Measurements from ENCODE around the gene INHBA. TPM values are rescaled to one million over a fixed set of nuclear protein-coding genes. Genes with fewer than 3 reads are reported as not detected.

The INHBA gene
- total and polyA plus RNA-seq, 2 of the 4 experiments (the other 2 are of a cell fraction): 60.2 to 112 TPM

DNA sequence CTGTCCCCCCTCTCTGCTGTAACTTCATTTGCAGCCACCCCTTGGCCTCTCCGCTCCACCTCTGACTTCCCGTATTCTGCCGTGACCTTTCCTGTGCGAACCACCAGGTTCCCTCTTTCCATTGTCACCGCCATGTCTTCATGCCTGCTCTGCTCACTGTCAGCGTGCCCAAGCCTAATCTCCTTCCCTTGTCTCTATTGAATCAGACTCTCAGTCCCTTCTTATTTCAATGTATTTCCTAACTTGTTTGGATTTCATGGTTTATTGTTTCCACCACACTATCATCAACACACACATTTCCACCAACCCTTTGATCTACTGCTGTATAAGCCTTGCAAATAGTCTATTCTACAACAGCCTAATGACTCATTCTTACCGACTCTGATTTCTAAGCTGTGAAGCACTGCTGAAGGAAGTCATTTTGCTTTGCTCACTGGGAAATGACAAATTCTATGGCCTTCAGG is 30.0 kb upstream of the INHBA start:
- ChIA-PET POLR2A (ENCODE audit: unreplicated experiment) (no interaction called here), CTCF (interaction anchor here (0.6 to 1.3 kb wide), 5 partner anchors 15 to 1500 kb away, joined by 3 to 5 read pairs (median 4); no protein-coding TSS in a partner anchor)
- intact Hi-C loops (cut with micrococcal nuclease): loop anchor here (10.0 kb wide), 1 partner anchor 1498 kb away; no protein-coding TSS in a partner anchor
- peaks cover 7% of the 10 kb centered on the region for H3K9me1 ChIP-seq (ENCODE audit: insufficient read depth, low read length)
- in situ Hi-C loops (cut with MboI; ENCODE audit: low sequenced_read_pairs): no loop called here
- 93% methylated on average over 6 of the region's 7 CpGs; no CpG with 5 or more reads in 1 of the 2 experiments for WGBS, 2 experiments (ENCODE audit: extremely low coverage in 2 of 2, insufficient read length in 1 of 2)
- peak overlapping the region; percentile 50 for H2BK120ac ChIP-seq (ENCODE audit: low read depth, low read length)
- no peak overlapping the region for H3K27ac ChIP-seq (ENCODE audit: insufficient read depth, low read length)
- H3K4me1 ChIP-seq (ENCODE audit: control insufficient read depth, insufficient read depth, low read length): peaks cover 2% of the 10 kb centered on the region
- H3K4me2 ChIP-seq (ENCODE audit: low read depth, low read length): no peak overlapping the region
- TF ChIP-seq, protein P1, sequence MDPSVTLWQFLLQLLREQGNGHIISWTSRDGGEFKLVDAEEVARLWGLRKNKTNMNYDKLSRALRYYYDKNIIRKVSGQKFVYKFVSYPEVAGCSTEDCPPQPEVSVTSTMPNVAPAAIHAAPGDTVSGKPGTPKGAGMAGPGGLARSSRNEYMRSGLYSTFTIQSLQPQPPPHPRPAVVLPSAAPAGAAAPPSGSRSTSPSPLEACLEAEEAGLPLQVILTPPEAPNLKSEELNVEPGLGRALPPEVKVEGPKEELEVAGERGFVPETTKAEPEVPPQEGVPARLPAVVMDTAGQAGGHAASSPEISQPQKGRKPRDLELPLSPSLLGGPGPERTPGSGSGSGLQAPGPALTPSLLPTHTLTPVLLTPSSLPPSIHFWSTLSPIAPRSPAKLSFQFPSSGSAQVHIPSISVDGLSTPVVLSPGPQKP (IDR thresholded peaks at IDR 0.05; ENCODE audit: borderline replicate concordance, low read depth, low read length): no peak
- TF ChIP-seq, protein P2, sequence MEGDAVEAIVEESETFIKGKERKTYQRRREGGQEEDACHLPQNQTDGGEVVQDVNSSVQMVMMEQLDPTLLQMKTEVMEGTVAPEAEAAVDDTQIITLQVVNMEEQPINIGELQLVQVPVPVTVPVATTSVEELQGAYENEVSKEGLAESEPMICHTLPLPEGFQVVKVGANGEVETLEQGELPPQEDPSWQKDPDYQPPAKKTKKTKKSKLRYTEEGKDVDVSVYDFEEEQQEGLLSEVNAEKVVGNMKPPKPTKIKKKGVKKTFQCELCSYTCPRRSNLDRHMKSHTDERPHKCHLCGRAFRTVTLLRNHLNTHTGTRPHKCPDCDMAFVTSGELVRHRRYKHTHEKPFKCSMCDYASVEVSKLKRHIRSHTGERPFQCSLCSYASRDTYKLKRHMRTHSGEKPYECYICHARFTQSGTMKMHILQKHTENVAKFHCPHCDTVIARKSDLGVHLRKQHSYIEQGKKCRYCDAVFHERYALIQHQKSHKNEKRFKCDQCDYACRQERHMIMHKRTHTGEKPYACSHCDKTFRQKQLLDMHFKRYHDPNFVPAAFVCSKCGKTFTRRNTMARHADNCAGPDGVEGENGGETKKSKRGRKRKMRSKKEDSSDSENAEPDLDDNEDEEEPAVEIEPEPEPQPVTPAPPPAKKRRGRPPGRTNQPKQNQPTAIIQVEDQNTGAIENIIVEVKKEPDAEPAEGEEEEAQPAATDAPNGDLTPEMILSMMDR (conservative IDR thresholded peaks at IDR 0.05; ENCODE audit: low read depth, low read length): no peak
- TF ChIP-seq CEBPB (IDR thresholded peaks at IDR 0.05; ENCODE audit: low read depth, low read length) (no peak), CHD1 (IDR thresholded peaks at IDR 0.05; ENCODE audit: low read depth, low read length) (no peak), RFX5 (IDR thresholded peaks at IDR 0.05; ENCODE audit: low read depth, low read length) (no peak), RAD21 (IDR thresholded peaks at IDR 0.05; ENCODE audit: low read length) (no peak), POLR2A (IDR thresholded peaks at IDR 0.05; ENCODE audit: low read depth, low read length) (no peak), RCOR1 (IDR thresholded peaks at IDR 0.05; ENCODE audit: insufficient replicate concordance, low read length) (no peak), MAZ (IDR thresholded peaks at IDR 0.05; ENCODE audit: borderline replicate concordance, low read depth, low read length) (no peak), BHLHE40 (IDR thresholded peaks at IDR 0.05; ENCODE audit: low read depth, low read length) (no peak), FOS (IDR thresholded peaks at IDR 0.05; ENCODE audit: low read depth, low read length) (no peak), MXI1 (IDR thresholded peaks at IDR 0.05; ENCODE audit: borderline replicate concordance, low read depth, low read length) (no peak), MAFK (IDR thresholded peaks at IDR 0.05; ENCODE audit: low read depth, low read length) (no peak), NFE2L2 (IDR thresholded peaks at IDR 0.05; ENCODE audit: low read depth, low read length) (no peak), SMC3 (IDR thresholded peaks at IDR 0.05; ENCODE audit: low read depth, low read length) (no peak)
- TF ChIP-seq, protein P3, sequence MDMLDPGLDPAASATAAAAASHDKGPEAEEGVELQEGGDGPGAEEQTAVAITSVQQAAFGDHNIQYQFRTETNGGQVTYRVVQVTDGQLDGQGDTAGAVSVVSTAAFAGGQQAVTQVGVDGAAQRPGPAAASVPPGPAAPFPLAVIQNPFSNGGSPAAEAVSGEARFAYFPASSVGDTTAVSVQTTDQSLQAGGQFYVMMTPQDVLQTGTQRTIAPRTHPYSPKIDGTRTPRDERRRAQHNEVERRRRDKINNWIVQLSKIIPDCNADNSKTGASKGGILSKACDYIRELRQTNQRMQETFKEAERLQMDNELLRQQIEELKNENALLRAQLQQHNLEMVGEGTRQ (IDR thresholded peaks at IDR 0.05; ENCODE audit: low read depth, low read length): no peak
- H3K27me3 ChIP-seq (ENCODE audit: control insufficient read depth, insufficient read depth, low read length): no peaks in the 10 kb centered on the region
- H3K23ac ChIP-seq (ENCODE audit: low read depth, low read length): no peak overlapping the region
- H3K9ac ChIP-seq (ENCODE audit: low read depth, low read length): no peak overlapping the region
- no peak overlapping the region for H2AFZ ChIP-seq (replicated peaks; ENCODE audit: low read length, poor library complexity)
- no peaks in the 10 kb centered on the region; a peak in 1 of 4 replicates for H3K79me1 ChIP-seq (ENCODE audit: low read depth in 1 of 2, low read length in 2 of 2)
- no peaks in the 10 kb centered on the region for H3K36me3 ChIP-seq (ENCODE audit: control insufficient read depth, insufficient read depth, low read length)
- H4K20me1 ChIP-seq (ENCODE audit: insufficient read depth, low read length): no peaks in the 10 kb centered on the region
- no peak overlapping the region for H3K4me3 ChIP-seq (ENCODE audit: insufficient read depth, low read depth, low read length)
- dilution Hi-C loops (cut with HindIII; ENCODE audit: low sequenced_read_pairs, unreplicated experiment): no loop called here
- H3K18ac ChIP-seq (ENCODE audit: low read depth, low read length): 0 out of 2 replicates have a peak overlapping the region, but pooled peaks have one; percentile 17
- H3K14ac ChIP-seq (replicated peaks; ENCODE audit: low read depth, low read length): no peak overlapping the region
- H2AK9ac ChIP-seq (replicated peaks; ENCODE audit: low read depth, low read length, poor library complexity): no peak overlapping the region
- ATAC-seq (ENCODE audit: low read depth) (peak; percentile 37; the same call in 1 of the 2 replicates), DNase-seq (peak; percentile 47)
- no peak overlapping the region; the same call in 1 of the 2 replicates for H3K56ac ChIP-seq (ENCODE audit: extremely low read depth, insufficient read depth, low read length)
- no peak overlapping the region for H4K5ac ChIP-seq (ENCODE audit: low read depth, low read length)
- BruUV-seq (replicated peaks): no TSS peak
- H3K9me3 ChIP-seq (ENCODE audit: control insufficient read depth, insufficient read depth, low read length): peaks cover 2% of the 10 kb centered on the region; the same call in 1 of the 2 replicates
- peak overlapping the region; percentile 71 for H3K4ac ChIP-seq (ENCODE audit: low read depth, low read length)
- H2BK20ac ChIP-seq (ENCODE audit: low read depth, low read length): peak overlapping the region; percentile 65
- H2BK15ac ChIP-seq (ENCODE audit: low read depth, low read length): peak overlapping the region; percentile 9; the same call in 2 of the 3 replicates
- H4K91ac ChIP-seq (ENCODE audit: insufficient read depth, low read depth, low read length): peak overlapping the region; percentile 37; the same call in 1 of the 2 replicates
- H2BK5ac ChIP-seq (ENCODE audit: low read depth, low read length, poor library complexity, severe bottlenecking): no peak overlapping the region
- H2AK5ac ChIP-seq (ENCODE audit: low read depth, low read length): peak overlapping the region; percentile 74
- peak overlapping the region in 1 of 2 experiments; percentile 31; a peak in 1 of 4 replicates for H4K8ac ChIP-seq (ENCODE audit: low read depth in 2 of 2, low read length in 2 of 2)

All from IMR-90 (cell line).